GM10266 (cell line): Measurements from ENCODE around the gene MAP4K2.

Experiments
- DNase-seq: peaks from one replicate; pipeline ENCODE4 v3.0.0; 2012; ENCODE audit errors: extremely low spot score
- TF ChIP-seq, protein P1 (sequence below): IDR thresholded peaks from 2 replicates; pipeline ENCODE4 v1.5.1; 2012; ENCODE audit warnings: mild to moderate bottlenecking, low read depth; ENCODE audit not compliant: control insufficient read depth, insufficient read depth; ENCODE audit errors: missing control alignments

The MAP4K2 gene

GRCh38 chr11:64803158-64803845 is at the start of gene MAP4K2:
Gene MAP4K2 (minus strand): TSS chr11:64803214. CDS start chr11:64803149, 65 bp downstream.
- TF ChIP-seq, protein P1, sequence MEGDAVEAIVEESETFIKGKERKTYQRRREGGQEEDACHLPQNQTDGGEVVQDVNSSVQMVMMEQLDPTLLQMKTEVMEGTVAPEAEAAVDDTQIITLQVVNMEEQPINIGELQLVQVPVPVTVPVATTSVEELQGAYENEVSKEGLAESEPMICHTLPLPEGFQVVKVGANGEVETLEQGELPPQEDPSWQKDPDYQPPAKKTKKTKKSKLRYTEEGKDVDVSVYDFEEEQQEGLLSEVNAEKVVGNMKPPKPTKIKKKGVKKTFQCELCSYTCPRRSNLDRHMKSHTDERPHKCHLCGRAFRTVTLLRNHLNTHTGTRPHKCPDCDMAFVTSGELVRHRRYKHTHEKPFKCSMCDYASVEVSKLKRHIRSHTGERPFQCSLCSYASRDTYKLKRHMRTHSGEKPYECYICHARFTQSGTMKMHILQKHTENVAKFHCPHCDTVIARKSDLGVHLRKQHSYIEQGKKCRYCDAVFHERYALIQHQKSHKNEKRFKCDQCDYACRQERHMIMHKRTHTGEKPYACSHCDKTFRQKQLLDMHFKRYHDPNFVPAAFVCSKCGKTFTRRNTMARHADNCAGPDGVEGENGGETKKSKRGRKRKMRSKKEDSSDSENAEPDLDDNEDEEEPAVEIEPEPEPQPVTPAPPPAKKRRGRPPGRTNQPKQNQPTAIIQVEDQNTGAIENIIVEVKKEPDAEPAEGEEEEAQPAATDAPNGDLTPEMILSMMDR: peak; percentile 4
- peak; percentile 99 for DNase-seq

GRCh38 chr11:64851831-64852351 is 48.9 kb upstream of the MAP4K2 start:
- TF ChIP-seq, protein P1: no peak

DNA sequence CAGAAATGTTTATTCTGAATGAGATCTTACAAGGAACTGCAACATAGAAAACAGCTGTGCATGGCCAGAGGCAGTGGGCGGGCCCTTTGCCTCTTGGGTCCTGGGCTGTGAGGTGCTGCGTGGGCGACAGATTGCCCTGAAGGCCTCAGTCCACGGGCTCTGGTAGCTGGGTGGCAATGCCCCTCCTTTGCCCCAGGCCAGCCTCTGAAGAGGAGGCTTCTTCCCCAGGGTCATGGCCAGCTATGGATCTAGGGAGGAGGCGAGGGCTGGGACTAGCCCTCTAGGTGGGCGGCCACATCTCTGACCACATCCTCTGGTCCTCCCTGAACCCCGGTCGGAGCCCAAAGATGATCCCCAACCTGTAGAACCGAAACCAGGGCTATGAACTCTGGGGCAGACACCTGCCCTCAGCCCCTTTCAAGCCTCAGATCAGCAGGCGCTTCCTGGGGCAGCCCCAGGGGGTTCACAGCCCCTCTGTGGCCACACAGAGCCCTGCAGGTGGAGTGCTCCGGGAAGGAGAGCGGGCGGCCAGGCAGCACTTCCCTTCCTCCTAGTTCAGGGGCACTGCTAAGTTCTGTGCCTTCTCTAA is 48.1 kb upstream of the MAP4K2 start:
- peak; percentile 90 for DNase-seq
- TF ChIP-seq, protein P1: peak; percentile 40

More at GRCh38 chr11:64851831-64852351, 48.9 kb upstream of the MAP4K2 start:
- DNase-seq: peak; percentile 62

- TF ChIP-seq, protein P1: no peak
- DNase-seq: no peak
Observed at GRCh38 chr11:64849598-64850356, 46.8 kb upstream of the MAP4K2 start.

DNA sequence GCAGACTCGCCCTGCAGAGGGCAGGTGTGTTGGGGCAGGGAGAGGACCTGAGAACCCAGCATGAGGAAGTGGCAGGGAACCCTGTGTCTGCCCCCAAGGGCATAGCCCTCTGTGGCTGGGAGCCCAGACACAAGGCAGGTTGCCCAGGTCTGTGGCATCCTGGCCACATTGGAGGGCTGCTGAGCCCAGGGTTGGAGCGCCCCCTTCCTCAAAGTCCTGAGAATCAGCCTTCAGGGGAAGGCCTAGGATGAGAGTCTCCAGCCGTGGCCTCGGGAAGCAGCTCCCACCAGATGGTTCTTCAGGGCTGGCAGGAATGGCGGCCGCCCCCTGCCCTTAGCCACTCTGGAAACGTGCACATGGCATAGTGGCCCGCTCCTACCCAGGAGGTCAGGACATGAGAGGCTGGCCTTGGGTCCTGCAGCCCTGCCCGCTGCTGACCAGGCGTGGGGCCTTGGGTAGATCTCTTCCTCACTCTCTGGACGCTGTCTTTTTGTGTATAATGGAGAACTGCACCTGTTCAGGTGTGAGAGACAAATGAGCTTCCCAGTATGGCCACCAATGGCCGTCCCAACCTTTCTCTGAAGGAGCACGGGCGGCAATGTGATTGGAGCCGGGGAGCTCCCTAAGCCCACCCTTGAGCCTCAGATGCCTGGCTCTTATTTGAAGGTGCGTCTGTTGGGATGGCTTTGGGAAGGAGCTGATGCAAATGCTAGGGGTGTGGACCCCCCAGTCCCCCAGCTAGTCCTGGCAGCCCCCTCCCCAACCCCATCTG is 46.0 kb upstream of the MAP4K2 start:
- DNase-seq: no peak
- TF ChIP-seq, protein P1: peak; percentile 31

- no peak for DNase-seq
- TF ChIP-seq, protein P1: no peak
Observed at GRCh38 chr11:64848214-64848825, 45.3 kb upstream of the MAP4K2 start.
